C4-2B (cell line): Measurements from ENCODE around the gene GALNT16.

Source experiments
- CTCF ChIP-seq: fragments of 450-650 bp; conservative IDR thresholded peaks from 2 replicates; pipeline ENCODE4 v1.5.1; 2017; ENCODE audit warnings: mild to moderate bottlenecking
- ZFX ChIP-seq: fragments of 450-650 bp; IDR thresholded peaks from 2 replicates; pipeline ENCODE4 v1.6.1; 2017

GRCh38 chr14:69325086-69325485, 65.1 kb downstream of the GALNT16 start:
- TF ChIP-seq CTCF (no peak), ZFX (no peak)
